Stimulated activated CD8-positive, alpha-beta memory T cell treated with anti-CD3 and anti-CD28 coated beads, Interleukin-15, amount 100 ng/mL, for 1 hour (primary cell): ENCODE measurements around the gene ADISSP.

ENCODE experiments used
- DNase-seq: peaks from one replicate; pipeline ENCODE4 v3.0.0-alpha.2; 2020; ENCODE audit warnings: low read depth

Gene ADISSP

DNA sequence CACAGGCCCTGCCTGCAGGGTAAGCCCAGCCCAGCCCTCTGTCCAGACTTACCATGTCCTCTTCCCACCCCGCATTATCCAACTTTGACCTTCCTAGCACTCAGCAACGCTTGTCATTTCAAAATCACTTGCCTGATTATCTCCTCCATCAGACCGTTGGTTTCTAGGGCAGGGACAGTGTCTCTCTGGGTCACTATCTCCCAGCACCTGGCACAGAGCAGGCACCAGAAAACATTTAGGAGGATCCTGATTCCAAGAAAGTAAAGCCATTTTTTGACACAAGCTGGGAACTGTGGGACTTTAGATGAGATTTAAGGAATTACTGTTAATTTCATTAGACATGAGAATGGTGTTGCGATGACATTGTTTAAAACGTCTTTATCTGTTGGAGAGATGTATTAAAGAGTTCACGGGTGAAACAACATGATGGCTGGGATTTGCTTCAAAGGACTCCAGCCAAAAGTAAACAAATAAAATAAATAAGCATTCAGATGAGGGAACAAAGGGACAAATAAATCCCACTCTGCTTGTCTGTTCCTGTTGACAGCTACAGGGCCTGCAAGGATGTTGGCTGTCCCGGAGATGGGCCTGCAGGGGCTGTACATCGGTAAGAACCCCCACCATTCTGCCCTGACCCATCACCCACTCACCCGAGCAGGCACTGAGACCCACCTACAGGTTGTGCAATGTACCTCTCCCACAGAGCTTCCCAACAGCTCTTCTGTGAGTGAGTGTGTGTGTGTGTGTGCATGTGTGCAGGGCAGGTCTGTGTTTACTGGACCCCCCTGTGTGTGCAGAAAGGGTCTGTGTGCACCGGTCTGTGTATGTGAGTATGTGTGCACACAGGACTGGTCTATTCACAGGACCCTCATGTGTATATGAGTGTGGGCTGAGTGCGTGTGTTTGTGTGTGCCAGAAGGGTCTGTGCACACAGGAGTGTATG, 29.2 kb downstream of the ADISSP start:
- DNase-seq: no peak

DNA sequence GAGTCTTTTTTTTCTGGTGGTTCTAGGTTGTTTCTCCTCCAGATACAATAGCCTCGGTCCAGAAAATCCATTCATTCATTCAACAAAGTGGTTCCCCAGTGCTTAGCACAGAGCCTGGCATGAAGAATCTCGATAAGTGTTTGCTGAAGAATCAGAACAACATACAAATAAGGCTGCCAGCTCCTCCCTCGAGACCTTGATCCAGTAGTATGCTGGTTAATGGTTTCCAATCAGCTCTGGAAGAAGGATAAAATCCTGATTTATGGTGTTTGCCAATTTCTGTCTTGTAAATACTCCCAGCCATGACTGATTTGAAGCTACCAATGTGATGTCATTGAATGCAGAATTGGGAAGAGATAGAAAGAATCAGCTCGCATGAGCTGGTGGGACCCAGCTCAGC, 31.8 kb downstream of the ADISSP start:
- no peak for DNase-seq

- no peak for DNase-seq
Measured at GRCh38 chr20:3734111-3734843, 33.3 kb downstream of the ADISSP start.

GRCh38 chr20:3733119-3733995, 34.2 kb downstream of the ADISSP start:
- DNase-seq: no peak

DNA sequence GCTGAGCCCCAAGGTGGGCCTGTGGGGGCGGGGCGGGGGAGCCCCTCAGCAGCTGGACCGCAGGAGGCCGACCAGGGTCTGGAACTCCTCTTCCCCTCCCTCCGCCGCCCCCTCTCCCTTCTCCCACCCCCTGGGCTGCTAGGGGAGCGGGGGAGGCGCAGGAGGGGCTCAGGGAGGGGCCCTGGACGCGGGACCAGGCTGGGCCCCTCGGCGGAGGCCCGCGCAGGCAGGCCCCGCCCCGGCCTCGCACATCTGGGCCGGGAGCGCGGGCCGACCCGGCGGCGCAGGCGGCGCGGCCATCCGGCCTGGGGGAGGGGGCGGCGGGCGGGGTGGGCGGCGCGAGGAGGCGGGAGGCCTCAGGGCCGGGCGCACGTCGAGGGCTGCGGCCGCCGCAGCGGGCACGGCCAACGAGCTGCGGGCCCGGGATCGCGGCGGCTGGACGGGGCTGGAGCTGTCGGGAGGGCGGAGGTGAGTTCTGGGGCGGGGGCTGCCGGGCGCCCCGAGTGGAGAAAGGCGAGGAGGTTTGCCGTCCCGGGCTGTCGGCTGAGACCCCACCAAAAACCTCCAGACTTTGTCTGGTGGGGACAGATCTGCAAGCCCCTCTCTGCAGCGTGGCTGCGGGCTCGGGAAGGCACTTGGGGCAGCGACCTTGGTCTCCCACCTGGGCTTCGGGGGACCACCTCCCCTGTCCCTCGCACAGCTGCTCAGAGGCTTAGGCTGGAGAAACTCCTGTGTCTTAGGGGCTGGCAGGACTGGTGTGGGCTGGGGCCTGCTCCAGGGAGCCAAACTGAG, 35.0 kb downstream of the ADISSP start, which contains the start of gene HSPA12B:
HSPA12B (plus strand) TSS at position 359 of the 792 bp plus-strand sequence. CDS start 5,990 bp downstream, outside the sequence.
- DNase-seq: no peak

DNA sequence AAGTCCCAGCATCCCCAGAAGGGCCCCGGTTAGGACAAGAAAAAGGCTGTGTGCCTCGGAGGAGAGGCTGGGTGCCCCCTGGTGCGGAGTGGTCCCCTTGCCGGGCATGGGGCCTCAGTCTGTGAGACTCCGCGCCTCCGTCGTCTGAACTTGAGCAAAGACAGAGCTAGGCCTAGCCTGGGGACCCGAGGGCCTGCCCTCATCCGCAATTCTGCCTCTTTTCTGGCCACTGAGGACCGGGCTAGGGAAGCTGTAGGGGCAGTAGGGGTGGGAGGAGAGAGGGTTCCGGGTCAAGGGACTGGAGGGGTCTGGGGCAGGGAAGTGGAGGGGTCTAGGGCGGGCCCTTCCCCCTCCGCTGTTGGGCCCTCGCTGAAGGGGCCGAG, 35.6 kb downstream of the ADISSP start:
- DNase-seq: no peak

- DNase-seq: no peak
Measured at GRCh38 chr20:3730803-3731672, 36.5 kb downstream of the ADISSP start.

DNA sequence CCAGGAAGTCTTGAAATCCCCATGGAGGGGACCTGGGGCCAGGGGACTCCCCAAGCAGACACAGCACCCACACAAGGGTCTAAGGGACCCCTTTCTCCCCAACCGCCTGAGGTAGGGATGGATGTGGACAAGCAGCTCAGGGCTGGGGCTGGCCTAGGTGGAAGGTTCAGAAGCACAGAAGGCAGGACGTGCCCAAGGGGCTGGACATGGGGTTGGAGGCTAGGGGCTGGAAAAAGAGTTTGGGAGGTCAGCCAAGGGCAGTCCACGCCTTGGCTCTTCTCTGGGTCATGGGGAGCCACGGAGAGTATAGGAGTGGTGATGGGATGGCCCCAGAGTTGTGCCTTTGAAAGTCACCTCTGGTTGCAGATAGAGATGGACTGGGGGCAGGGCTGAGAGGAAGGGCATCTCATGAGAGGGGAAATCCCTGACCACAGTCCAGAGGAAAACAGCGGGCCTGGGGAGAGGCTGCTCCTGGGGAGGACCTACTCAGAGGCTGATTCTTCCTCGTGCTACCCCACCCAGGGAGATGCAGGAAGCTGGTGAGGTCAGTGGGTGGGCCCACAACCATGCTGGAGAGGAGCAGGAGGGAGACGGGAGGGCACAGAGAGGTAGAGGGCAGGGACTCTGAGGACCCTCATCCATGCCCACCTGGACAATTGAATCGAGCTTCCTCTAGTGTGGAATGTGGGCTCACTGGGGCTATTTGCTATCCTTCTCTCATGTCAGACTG, 37.6 kb downstream of the ADISSP start:
- no peak for DNase-seq

- no peak for DNase-seq
Measured at GRCh38 chr20:3729378-3729777, 38.2 kb downstream of the ADISSP start.

- no peak for DNase-seq
Measured at GRCh38 chr20:3728876-3729275, 38.7 kb downstream of the ADISSP start.

GRCh38 chr20:3728354-3728753, 39.2 kb downstream of the ADISSP start:
- DNase-seq: no peak

GRCh38 chr20:3727401-3728021, 40.0 kb downstream of the ADISSP start:
- no peak for DNase-seq

- DNase-seq: no peak
Measured at GRCh38 chr20:3724356-3724755, 43.2 kb downstream of the ADISSP start.

- no peak for DNase-seq
Measured at GRCh38 chr20:3723284-3723683, 44.3 kb downstream of the ADISSP start.

- DNase-seq: no peak
Measured at GRCh38 chr20:3721912-3722311, 45.6 kb downstream of the ADISSP start.

DNA sequence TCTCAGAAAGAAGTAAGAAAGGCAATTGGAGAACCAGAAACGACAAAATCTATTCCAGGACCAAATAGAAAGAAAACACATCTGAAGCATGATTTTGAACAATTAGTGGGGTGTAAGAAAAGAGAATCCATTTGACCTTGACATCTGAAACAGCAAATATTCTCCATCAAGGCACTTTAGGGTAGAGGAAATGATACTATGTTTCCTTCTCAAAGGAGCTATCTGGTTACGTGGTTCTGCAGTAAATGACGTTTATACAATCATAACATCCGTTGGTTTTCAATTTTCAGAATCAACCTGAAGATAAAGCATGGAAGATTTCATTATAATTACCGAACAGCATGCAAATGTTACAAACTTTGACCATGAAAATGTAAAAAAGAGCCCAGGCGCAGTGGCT, 46.9 kb downstream of the ADISSP start:
- DNase-seq: no peak

DNA sequence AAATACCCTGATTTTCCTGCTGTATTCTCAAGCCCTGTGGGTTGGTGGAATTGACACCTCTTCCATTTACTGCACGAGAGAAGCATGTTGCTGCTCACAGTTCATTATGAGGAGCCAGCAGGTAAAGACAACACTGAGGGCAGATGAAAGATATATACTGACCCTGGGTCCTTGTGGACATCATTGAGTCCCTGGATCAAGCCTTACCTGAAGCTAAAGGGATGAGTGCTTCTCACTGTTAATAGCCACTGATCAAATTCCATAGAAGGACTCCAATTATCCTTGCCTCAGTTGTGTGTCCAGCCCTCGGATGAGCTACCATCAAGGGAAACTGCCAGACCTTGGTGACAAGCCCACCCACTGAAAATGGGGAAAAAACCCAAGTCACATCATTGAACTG, 47.5 kb downstream of the ADISSP start:
- no peak for DNase-seq

DNA sequence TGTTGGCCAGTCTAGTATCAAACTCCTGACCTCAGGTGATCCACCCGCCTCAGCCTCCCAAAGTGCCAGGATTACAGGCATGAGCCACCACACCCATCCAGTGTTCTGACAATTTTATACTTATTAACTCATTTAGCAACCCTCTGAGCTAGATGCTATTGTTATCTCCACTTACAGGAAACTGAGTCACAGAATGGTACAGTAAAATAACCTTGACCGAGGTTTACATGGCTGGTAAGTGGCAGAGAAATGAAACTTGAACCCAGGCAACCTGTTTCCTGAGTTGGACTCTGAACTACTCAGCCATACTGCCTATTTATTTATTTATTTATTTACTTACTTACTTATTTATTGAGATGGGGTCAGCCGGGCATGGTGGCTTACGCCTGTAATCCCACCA, 48.5 kb downstream of the ADISSP start:
- DNase-seq: no peak

DNA sequence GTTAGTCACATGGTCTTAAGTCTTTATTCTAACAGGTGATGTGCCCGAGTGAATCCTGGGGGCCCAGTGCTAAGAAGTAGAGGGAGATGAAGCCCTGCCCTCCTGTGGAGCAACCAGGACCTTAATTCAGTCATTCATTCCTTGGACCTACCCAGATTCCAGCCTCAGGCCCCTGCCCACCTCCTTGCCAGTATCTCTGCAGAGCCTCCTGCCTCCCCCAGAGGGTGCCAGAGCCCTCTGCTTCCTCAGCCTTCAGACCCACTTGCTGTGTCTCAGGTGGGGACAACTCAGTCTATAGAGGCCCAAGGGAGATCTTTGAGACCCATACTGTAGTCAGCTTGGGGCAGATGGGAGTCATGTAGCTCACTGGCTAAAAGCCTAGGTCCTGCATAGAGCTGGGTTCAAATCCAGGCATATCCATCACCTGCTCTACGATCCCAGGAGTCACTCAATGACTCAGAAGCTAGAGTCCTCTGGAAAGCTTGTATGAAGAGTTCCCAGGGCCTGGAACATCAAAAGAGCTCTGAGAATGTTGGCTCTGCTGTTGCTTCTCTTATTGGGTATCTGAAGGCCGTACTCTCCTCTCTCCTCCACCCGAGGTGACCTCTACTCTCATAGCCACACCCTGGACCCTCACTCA, 51.2 kb downstream of the ADISSP start:
- no peak for DNase-seq
